ENCODE results near the gene BCL11A. TPM values are rescaled to one million over a fixed set of nuclear protein-coding genes. Genes with fewer than 3 reads are reported as not detected.

The BCL11A gene
- total and polyA plus RNA-seq, 9 donors, result 0.81 to 5.7 (median 3.2) TPM; not detected in 1

DNA sequence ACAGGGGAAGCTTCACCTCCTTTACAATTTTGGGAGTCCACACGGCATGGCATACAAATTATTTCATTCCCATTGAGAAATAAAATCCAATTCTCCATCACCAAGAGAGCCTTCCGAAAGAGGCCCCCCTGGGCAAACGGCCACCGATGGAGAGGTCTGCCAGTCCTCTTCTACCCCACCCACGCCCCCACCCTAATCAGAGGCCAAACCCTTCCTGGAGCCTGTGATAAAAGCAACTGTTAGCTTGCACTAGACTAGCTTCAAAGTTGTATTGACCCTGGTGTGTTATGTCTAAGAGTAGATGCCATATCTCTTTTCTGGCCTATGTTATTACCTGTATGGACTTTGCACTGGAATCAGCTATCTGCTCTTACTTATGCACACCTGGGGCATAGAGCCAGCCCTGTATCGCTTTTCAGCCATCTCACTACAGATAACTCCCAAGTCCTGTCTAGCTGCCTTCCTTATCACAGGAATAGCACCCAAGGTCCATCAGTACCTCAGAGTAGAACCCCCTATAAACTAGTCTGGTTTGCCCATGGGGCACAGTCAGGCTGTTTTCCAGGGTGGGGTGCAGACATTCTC lies 58.3 kb downstream of the BCL11A start:
- Histone ChIP-seq H3K27me3 (no peaks in the 10 kb centered on the region), H3K4me1 (ENCODE audit: insufficient read depth) (no peaks in the 10 kb centered on the region), H3K4me3 (no peak overlapping the region), H3K9me3 (no peaks in the 10 kb centered on the region), H3K36me3 (no peaks in the 10 kb centered on the region), H3K27ac (no peak overlapping the region)
- intact Hi-C loops (cut with DNase I), result no loop called here
- DNase-seq, result no peak
- no peak for TF ChIP-seq POLR2A (IDR thresholded peaks at IDR 0.05)
- WGBS, 3 donors, result 88 to 93% (median 91%) methylated on average over 6 of the region's 6 CpGs

DNA sequence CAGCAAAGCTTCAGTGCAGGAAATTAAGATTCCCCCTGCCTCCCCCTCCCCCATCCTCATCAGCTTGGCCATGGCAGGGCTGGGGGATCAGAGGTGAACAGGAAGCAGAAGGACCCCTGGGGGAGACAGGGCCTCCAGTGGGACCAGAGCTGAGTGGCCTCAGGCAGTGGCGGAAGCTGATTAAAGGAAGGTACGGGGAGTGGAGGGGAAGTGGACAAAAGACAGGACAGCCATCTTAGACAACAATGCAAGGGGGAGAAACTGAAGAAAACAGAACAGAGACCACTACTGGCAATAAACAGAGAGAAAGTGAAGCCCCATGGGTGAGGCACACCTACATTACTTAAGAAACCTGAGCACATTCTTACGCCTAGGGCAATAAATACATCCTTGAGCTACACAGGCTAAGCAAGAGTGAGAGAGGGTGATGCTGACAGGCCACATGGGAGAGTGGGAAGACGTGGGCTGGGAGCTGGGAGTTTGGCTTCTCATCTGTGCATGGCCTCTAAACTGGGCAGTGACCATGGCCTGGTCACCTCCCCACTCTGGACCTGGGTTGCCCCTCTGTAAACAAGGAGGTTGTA lies 59.6 kb downstream of the BCL11A start:
- no peaks in the 10 kb centered on the region for H3K4me1 ChIP-seq (ENCODE audit: insufficient read depth)
- no peak for DNase-seq
- no peak overlapping the region for H3K27ac ChIP-seq
- TF ChIP-seq POLR2A (IDR thresholded peaks at IDR 0.05), result no peak
- TF ChIP-seq EP300 (IDR thresholded peaks at IDR 0.05), result no peak
- TF ChIP-seq, protein P1, sequence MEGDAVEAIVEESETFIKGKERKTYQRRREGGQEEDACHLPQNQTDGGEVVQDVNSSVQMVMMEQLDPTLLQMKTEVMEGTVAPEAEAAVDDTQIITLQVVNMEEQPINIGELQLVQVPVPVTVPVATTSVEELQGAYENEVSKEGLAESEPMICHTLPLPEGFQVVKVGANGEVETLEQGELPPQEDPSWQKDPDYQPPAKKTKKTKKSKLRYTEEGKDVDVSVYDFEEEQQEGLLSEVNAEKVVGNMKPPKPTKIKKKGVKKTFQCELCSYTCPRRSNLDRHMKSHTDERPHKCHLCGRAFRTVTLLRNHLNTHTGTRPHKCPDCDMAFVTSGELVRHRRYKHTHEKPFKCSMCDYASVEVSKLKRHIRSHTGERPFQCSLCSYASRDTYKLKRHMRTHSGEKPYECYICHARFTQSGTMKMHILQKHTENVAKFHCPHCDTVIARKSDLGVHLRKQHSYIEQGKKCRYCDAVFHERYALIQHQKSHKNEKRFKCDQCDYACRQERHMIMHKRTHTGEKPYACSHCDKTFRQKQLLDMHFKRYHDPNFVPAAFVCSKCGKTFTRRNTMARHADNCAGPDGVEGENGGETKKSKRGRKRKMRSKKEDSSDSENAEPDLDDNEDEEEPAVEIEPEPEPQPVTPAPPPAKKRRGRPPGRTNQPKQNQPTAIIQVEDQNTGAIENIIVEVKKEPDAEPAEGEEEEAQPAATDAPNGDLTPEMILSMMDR (IDR thresholded peaks at IDR 0.05), result no peak
- H3K4me3 ChIP-seq, result no peak overlapping the region
- H3K36me3 ChIP-seq, result no peaks in the 10 kb centered on the region
- no peaks in the 10 kb centered on the region for H3K27me3 ChIP-seq
- intact Hi-C loops (cut with DNase I), result no loop called here
- whole genome bisulfite sequencing, 3 donors, result 77 to 92% (median 91%) methylated on average over 4 of the region's 4 CpGs
- H3K9me3 ChIP-seq, result no peaks in the 10 kb centered on the region

DNA sequence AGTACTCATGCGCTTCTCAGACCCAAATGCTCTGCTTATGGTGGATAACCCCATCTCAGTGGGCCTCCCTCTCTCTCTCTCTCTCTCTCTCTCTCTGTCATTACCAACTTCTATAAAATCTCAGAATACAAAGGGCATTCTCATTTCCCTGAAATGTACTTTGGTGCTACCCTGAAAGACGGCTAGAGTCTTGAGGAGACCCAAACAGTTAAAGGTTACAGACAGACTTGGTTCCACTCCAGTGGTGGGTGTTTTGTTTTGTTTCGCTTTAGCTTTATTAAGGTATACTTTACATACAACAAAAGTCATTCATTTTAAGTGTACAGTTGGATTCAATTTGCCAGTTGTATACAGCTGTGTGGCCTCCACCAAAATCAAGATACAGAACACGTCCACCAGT lies 60.9 kb downstream of the BCL11A start:
- WGBS, 3 donors, result 92 to 94% (median 93%) methylated on average over 4 of the region's 4 CpGs
- no peaks in the 10 kb centered on the region for H3K9me3 ChIP-seq
- no peak overlapping the region for H3K27ac ChIP-seq
- no peak for DNase-seq
- H3K27me3 ChIP-seq, result no peaks in the 10 kb centered on the region
- intact Hi-C loops (cut with DNase I), result no loop called here
- no peaks in the 10 kb centered on the region for H3K36me3 ChIP-seq
- TF ChIP-seq POLR2A (IDR thresholded peaks at IDR 0.05) (no peak), EP300 (IDR thresholded peaks at IDR 0.05) (no peak)
- TF ChIP-seq, protein P1 (IDR thresholded peaks at IDR 0.05), result no peak
- no peak overlapping the region for H3K4me3 ChIP-seq
- no peaks in the 10 kb centered on the region for H3K4me1 ChIP-seq (ENCODE audit: insufficient read depth)

DNA sequence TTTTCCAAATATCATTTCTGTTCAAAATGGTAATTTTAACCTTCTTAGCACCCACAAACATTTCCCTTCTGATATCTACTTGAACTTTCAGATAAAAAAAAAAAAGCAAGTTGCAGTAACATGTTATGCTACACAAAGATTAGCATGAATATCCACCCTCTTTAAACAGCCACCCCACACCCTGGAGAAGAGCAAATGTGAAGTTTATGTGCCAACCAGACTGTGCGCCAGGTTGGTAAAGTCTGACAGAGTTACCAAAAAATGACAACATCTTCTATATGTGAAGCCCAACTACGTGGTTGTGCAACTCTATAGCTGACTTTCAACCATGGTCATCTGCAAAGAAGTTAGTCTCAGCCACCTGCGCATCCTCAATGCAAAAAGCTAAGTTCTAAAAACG lies 62.6 kb downstream of the BCL11A start:
- Histone ChIP-seq H3K27ac (no peak overlapping the region), H3K27me3 (no peaks in the 10 kb centered on the region), H3K4me3 (no peak overlapping the region), H3K9me3 (no peaks in the 10 kb centered on the region), H3K4me1 (ENCODE audit: insufficient read depth) (no peaks in the 10 kb centered on the region), H3K36me3 (no peaks in the 10 kb centered on the region)
- intact Hi-C loops (cut with DNase I), result no loop called here
- WGBS, 3 donors, result 66 to 79% (median 69%) methylated on average over 4 of the region's 4 CpGs
- DNase-seq, result no peak
- TF ChIP-seq, protein P1 (IDR thresholded peaks at IDR 0.05), result no peak
- TF ChIP-seq POLR2A (IDR thresholded peaks at IDR 0.05), result no peak
- no peak for TF ChIP-seq EP300 (IDR thresholded peaks at IDR 0.05)

DNA sequence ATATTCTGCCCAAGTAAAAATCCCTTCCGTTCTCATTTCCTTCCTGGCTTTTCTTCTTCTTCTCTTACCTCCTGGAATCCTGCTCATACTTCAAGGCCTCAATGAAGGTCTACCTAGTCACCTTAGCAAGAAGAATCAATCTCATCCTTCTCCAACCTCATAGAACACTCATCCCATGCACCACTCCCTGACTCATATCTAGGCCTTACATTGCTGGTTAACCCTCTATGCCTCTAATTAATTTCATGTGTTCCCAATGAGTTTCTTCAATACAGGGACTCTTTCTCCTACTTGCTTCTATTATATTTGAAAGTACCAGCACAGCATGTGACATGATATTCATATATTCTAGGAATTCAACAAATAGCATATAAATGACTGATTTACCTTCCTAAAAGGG lies 63.0 kb downstream of the BCL11A start:
- no peak for DNase-seq
- Histone ChIP-seq H3K36me3 (no peaks in the 10 kb centered on the region), H3K27ac (no peak overlapping the region), H3K9me3 (no peaks in the 10 kb centered on the region), H3K27me3 (no peaks in the 10 kb centered on the region), H3K4me3 (no peak overlapping the region), H3K4me1 (ENCODE audit: insufficient read depth) (no peaks in the 10 kb centered on the region)
- TF ChIP-seq EP300 (IDR thresholded peaks at IDR 0.05), result no peak
- TF ChIP-seq, protein P1 (IDR thresholded peaks at IDR 0.05), result no peak
- TF ChIP-seq POLR2A (IDR thresholded peaks at IDR 0.05), result no peak
- WGBS, 3 donors, result 97 to 100% (median 98%) methylated on average over 1 of the region's 1 CpG
- intact Hi-C loops (cut with DNase I), result no loop called here
